Spleen (tissue), 7 donors: Measurements from ENCODE around the gene GSK3B.

Experiments used
- POLR2AphosphoS5 ChIP-seq, 3 donors: sonication (generic); formaldehyde crosslinking; IDR thresholded peaks; one replicate each; pipeline ENCODE4 v1.5.1; 2017; ENCODE audit warnings: antibody characterized with exemption in 3 of 3
- TF ChIP-seq, protein P1 (sequence below), 11 experiments: fragments of 200-600 bp in 7 of 11; fragments of 450-650 bp in 4 of 11; sonication (generic) in 4 of 11; IDR thresholded peaks in 8 of 11; conservative IDR thresholded peaks in 3 of 11; 1 replicate in 7 of 11; 2 replicates in 4 of 11; pipeline versions ENCODE4 v1.4.0 to v1.8.0; 2016 to 2021; ENCODE audit warnings: antibody characterized with exemption in 11 of 11, inconsistent platforms in 4 of 11, mild to moderate bottlenecking in 1 of 11
- donor health status: DM: no; HTN: no; CAD: no; lungs with moderate emphysema.
- donor health status: DM: no; HTN: no; CAD: no.
- donor health status: DM: no; HTN: no; CAD: no.

DNA sequence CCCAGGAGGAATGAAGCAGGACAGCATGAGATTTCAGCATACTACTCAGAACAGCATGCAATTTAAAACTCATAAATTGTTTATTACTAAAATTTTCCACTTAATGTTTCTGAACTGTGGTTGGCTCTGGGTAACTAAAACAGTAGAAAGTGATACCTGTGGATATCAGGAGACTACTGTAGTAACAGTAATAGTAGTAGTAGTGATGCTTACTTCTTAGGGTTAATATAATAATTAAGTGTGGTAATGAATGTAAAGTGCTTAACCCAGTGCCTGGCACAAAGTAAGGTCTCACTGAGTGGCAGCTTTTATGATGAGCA, 195.1 kb downstream of the GSK3B start:
- TF ChIP-seq, protein P1, sequence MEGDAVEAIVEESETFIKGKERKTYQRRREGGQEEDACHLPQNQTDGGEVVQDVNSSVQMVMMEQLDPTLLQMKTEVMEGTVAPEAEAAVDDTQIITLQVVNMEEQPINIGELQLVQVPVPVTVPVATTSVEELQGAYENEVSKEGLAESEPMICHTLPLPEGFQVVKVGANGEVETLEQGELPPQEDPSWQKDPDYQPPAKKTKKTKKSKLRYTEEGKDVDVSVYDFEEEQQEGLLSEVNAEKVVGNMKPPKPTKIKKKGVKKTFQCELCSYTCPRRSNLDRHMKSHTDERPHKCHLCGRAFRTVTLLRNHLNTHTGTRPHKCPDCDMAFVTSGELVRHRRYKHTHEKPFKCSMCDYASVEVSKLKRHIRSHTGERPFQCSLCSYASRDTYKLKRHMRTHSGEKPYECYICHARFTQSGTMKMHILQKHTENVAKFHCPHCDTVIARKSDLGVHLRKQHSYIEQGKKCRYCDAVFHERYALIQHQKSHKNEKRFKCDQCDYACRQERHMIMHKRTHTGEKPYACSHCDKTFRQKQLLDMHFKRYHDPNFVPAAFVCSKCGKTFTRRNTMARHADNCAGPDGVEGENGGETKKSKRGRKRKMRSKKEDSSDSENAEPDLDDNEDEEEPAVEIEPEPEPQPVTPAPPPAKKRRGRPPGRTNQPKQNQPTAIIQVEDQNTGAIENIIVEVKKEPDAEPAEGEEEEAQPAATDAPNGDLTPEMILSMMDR (IDR thresholded peaks at IDR 0.05 in 8 of 11, conservative IDR thresholded peaks at IDR 0.05 in 3 of 11): no peak
- TF ChIP-seq POLR2AphosphoS5 (IDR thresholded peaks at IDR 0.05): no peak
